Endodermal cell (in vitro differentiated cells): ENCODE measurements around the gene TBC1D4. TPM values are rescaled to one million over a fixed set of nuclear protein-coding genes. Genes with fewer than 3 reads are reported as not detected.

Experiments
- DNase-seq: peaks from one replicate; pipeline ENCODE4 v3.0.0-alpha.2; 2017
- H3K27ac ChIP-seq: 2 replicates; pipeline ENCODE4 v1.5.1; 2013; ENCODE audit warnings: mild to moderate bottlenecking, low read depth, low read length, moderate library complexity
- H3K27me3 ChIP-seq: 2 replicates; pipeline ENCODE4 v1.6.1; 2013; ENCODE audit warnings: mild to moderate bottlenecking, low read length, moderate library complexity; ENCODE audit not compliant: insufficient read depth, control insufficient read depth, poor library complexity, severe bottlenecking
- H3K36me3 ChIP-seq: 2 replicates; pipeline ENCODE4 v1.7.0; 2013; ENCODE audit warnings: mild to moderate bottlenecking, low read length, moderate library complexity; ENCODE audit not compliant: control insufficient read depth, insufficient read depth
- H3K4me1 ChIP-seq: one replicate; pipeline ENCODE4 v1.7.0; 2013; ENCODE audit warnings: low read length; ENCODE audit not compliant: control insufficient read depth, insufficient read depth
- H3K4me3 ChIP-seq: 2 replicates; pipeline ENCODE4 v1.5.1; 2013; ENCODE audit warnings: mild to moderate bottlenecking, low read length, moderate library complexity
- H3K9ac ChIP-seq: 2 replicates; pipeline ENCODE4 v1.6.1; 2013; ENCODE audit warnings: mild to moderate bottlenecking, low read length, moderate library complexity; ENCODE audit not compliant: poor library complexity, severe bottlenecking; ENCODE audit errors: extremely low read depth
- H3K9me3 ChIP-seq: 2 replicates; pipeline ENCODE4 v1.6.1; 2013; ENCODE audit warnings: mild to moderate bottlenecking, low read length, moderate library complexity; ENCODE audit not compliant: control insufficient read depth
- H3K27ac Mint-ChIP-seq: 2 replicates; pipeline ENCODE4 v1.8.0; 2020; ENCODE audit warnings: mixed read lengths
- H3K27me3 Mint-ChIP-seq: 2 replicates; pipeline ENCODE4 v1.8.0; 2021; ENCODE audit warnings: mild to moderate bottlenecking, mixed read lengths; ENCODE audit not compliant: insufficient read depth
- H3K36me3 Mint-ChIP-seq: 2 replicates; pipeline ENCODE4 v1.8.0; 2020; ENCODE audit warnings: low read depth, mixed read lengths
- H3K4me1 Mint-ChIP-seq: 2 replicates; pipeline ENCODE4 v1.8.0; 2020; ENCODE audit warnings: mixed read lengths
- H3K4me3 Mint-ChIP-seq: 2 replicates; pipeline ENCODE4 v1.8.0; 2020; ENCODE audit warnings: mild to moderate bottlenecking, moderate library complexity, mixed read lengths
- H3K9me3 Mint-ChIP-seq: 2 replicates; pipeline ENCODE4 v1.8.0; 2020; ENCODE audit warnings: mild to moderate bottlenecking, mixed read lengths
- CTCF ChIP-seq: fragments of 200-600 bp; sonication (generic); conservative IDR thresholded peaks from 2 replicates; pipeline ENCODE4 v1.5.0; 2021; ENCODE audit warnings: antibody characterized with exemption, mild to moderate bottlenecking
- WGBS, 2 experiments: methylation state at CpG; one replicate each; pipeline versions ENCODE4 v1.1.5 to v1.1.7; 2013; ENCODE audit warnings: missing lambda C conversion rate in 2 of 2, mixed read lengths in 1 of 2; ENCODE audit not compliant: insufficient coverage in 1 of 2, insufficient read length in 1 of 2; 5-methylcytosine and 5-hydroxymethylcytosine counted together
- total RNA-seq, 2 donors: library from RNA; stranded (reverse); fragmentation: NEBNext Ultra II Directional in 1 of 2; extraction: Animal tissue kit (Norgen Biotek cat#: 25700) in 1 of 2; gene quantifications; 2 replicates in 1 of 2; 3 replicates in 1 of 2; pipeline ENCODE4 v1.2.1, GENCODE V29; 2021

TBC1D4 gene
- total RNA-seq, 2 donors from 2014 or later: 3.2 to 4.7 TPM

- Histone ChIP-seq H3K9me3 (no peaks in the 10 kb centered on the region), H3K4me3 (no peak overlapping the region), H3K27ac (no peak overlapping the region), H3K36me3 (no peaks in the 10 kb centered on the region), H3K4me1 (no peaks in the 10 kb centered on the region), H3K9ac (no peak overlapping the region), H3K27me3 (no peaks in the 10 kb centered on the region)
- no peak for DNase-seq
- no peaks in the 10 kb centered on the region for H3K36me3 Mint-ChIP-seq
- no peaks in the 10 kb centered on the region for H3K27me3 Mint-ChIP-seq
- H3K27ac Mint-ChIP-seq: no peak overlapping the region
- H3K9me3 Mint-ChIP-seq: no peaks in the 10 kb centered on the region
- no peak overlapping the region for H3K4me3 Mint-ChIP-seq
- 91 to 95% methylated on average over 4 to 7 of the region's 7 CpGs for WGBS, 2 experiments
- TF ChIP-seq CTCF: no peak
- no peaks in the 10 kb centered on the region for H3K4me1 Mint-ChIP-seq
These were observed 71.8 kb downstream of the TBC1D4 start for GRCh38 chr13:75410207-75410606.

- Mint-ChIP-seq H3K4me3 (no peak overlapping the region), H3K27ac (no peak overlapping the region), H3K4me1 (no peaks in the 10 kb centered on the region), H3K9me3 (no peaks in the 10 kb centered on the region), H3K27me3 (no peaks in the 10 kb centered on the region), H3K36me3 (no peaks in the 10 kb centered on the region)
- no peak overlapping the region for H3K27ac ChIP-seq
- H3K4me3 ChIP-seq: no peak overlapping the region
- H3K9ac ChIP-seq: no peak overlapping the region
- no peaks in the 10 kb centered on the region for H3K27me3 ChIP-seq
- 97 to 100% methylated on average over 2 to 4 of the region's 5 CpGs for WGBS, 2 experiments
- H3K4me1 ChIP-seq: no peaks in the 10 kb centered on the region
- TF ChIP-seq CTCF: no peak
- no peaks in the 10 kb centered on the region for H3K9me3 ChIP-seq
- no peaks in the 10 kb centered on the region for H3K36me3 ChIP-seq
- DNase-seq: no peak
These were observed 74.0 kb downstream of the TBC1D4 start for GRCh38 chr13:75407998-75408397.

GRCh38 chr13:75407473-75407872 lies 74.5 kb downstream of the TBC1D4 start:
- Histone ChIP-seq H3K27me3 (no peaks in the 10 kb centered on the region), H3K4me3 (no peak overlapping the region), H3K9me3 (no peaks in the 10 kb centered on the region), H3K4me1 (no peaks in the 10 kb centered on the region), H3K27ac (no peak overlapping the region), H3K36me3 (no peaks in the 10 kb centered on the region), H3K9ac (no peak overlapping the region)
- Mint-ChIP-seq H3K4me3 (no peak overlapping the region), H3K9me3 (no peaks in the 10 kb centered on the region), H3K4me1 (no peaks in the 10 kb centered on the region), H3K27ac (no peak overlapping the region), H3K27me3 (no peaks in the 10 kb centered on the region), H3K36me3 (no peaks in the 10 kb centered on the region)
- WGBS, 2 experiments: 97 to 100% methylated on average over 2 to 3 of the region's 4 CpGs
- TF ChIP-seq CTCF: no peak
- DNase-seq: no peak
